Body of pancreas (tissue), 4 donors: ENCODE results near the gene PDE4D.

Experiments used
- POLR2A ChIP-seq, 3 donors: fragments of 450-650 bp; IDR thresholded peaks; one replicate each; pipeline ENCODE4 v1.6.1; 2016; ENCODE audit warnings: antibody characterized with exemption in 3 of 3, mild to moderate bottlenecking in 2 of 3
- TF ChIP-seq, protein P1 (sequence below), 7 experiments: fragments of 450-650 bp in 4 of 7; fragments of 200-600 bp in 3 of 7; sonication (generic) in 3 of 7; IDR thresholded peaks; one replicate each; pipeline ENCODE4 v1.5.1; 2016 to 2019; ENCODE audit warnings: antibody characterized with exemption in 7 of 7

DNA sequence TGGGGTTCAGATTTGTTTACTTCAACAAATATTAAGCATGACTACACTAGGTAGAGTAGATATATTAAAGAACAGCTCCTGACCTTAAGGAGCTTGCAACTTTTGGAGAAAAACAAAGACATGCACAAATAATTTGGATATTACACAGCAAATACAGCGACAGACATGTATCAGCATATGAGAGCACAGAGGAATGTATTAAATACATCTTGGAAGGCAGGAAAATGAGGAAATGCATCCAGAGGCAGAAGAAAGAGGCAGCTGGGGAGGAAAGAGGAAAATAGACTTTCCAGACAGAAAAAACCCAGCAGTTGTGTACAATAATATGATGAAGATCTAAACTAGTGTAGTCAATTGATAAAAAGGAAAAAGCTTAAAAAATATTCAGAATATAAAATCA lies 392.2 kb downstream of the PDE4D start:
- TF ChIP-seq, protein P1, sequence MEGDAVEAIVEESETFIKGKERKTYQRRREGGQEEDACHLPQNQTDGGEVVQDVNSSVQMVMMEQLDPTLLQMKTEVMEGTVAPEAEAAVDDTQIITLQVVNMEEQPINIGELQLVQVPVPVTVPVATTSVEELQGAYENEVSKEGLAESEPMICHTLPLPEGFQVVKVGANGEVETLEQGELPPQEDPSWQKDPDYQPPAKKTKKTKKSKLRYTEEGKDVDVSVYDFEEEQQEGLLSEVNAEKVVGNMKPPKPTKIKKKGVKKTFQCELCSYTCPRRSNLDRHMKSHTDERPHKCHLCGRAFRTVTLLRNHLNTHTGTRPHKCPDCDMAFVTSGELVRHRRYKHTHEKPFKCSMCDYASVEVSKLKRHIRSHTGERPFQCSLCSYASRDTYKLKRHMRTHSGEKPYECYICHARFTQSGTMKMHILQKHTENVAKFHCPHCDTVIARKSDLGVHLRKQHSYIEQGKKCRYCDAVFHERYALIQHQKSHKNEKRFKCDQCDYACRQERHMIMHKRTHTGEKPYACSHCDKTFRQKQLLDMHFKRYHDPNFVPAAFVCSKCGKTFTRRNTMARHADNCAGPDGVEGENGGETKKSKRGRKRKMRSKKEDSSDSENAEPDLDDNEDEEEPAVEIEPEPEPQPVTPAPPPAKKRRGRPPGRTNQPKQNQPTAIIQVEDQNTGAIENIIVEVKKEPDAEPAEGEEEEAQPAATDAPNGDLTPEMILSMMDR (IDR thresholded peaks at IDR 0.05): no peak
- no peak for TF ChIP-seq POLR2A (IDR thresholded peaks at IDR 0.05)
